Panc1 (cell line): ENCODE results near the gene UFSP2.

ENCODE experiments used
- CTCF ChIP-seq: fragments of 450-650 bp; IDR thresholded peaks from 2 replicates; pipeline ENCODE4 v1.5.1; 2017; ENCODE audit warnings: mild to moderate bottlenecking
- POLR2AphosphoS5 ChIP-seq: IDR thresholded peaks from 2 replicates; pipeline ENCODE4 v1.6.1; 2012; ENCODE audit warnings: mild to moderate bottlenecking, low read depth, low read length, moderate library complexity
- SIN3A ChIP-seq: IDR thresholded peaks from 2 replicates; pipeline ENCODE4 v1.6.1; 2012; ENCODE audit warnings: low read depth, mild to moderate bottlenecking, low read length, moderate library complexity, borderline replicate concordance; ENCODE audit not compliant: insufficient read depth
- TCF7L2 ChIP-seq: IDR thresholded peaks from 2 replicates; pipeline ENCODE4 v1.6.1; 2011; ENCODE audit warnings: mild to moderate bottlenecking, low read depth, low read length, inconsistent platforms

DNA sequence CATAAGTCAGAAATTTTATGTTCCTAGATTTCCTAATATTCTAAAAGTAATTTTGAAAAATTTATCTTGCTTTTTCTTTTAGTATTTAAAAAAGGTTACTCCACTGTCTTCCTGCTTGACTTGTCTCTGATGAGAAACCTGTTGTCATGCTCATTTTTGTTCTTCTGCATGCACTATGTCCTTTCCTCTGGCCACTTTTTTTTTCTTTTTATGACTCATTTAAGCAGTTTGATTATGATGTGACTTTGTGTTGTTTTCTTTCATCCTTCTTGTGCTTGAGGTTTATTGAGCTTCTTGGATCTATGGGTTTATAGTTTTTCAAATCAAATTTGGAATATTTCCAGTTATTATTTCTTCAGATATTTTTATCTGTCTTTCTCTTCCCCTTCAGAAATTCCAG lies 12.0 kb upstream of the UFSP2 start:
- TF ChIP-seq SIN3A: no peak
- no peak for TF ChIP-seq CTCF
- no peak for TF ChIP-seq TCF7L2
- TF ChIP-seq POLR2AphosphoS5: no peak
